ENCODE measurements around the gene UBE2R2. TPM values are rescaled to one million over a fixed set of nuclear protein-coding genes. Genes with fewer than 3 reads are reported as not detected.
"Not testable (repeated sequence)": the region's sequence is repeated elsewhere in the genome, so short reads cannot be mapped to it uniquely, and the experiment has no call there.

UBE2R2 gene
- total RNA-seq, 2 donors from 2014 or later, result 66.4 to 74.4 TPM

GRCh38 chr9:33835625-33836260 lies 18.8 kb downstream of the UBE2R2 start:
- WGBS, 2 experiments (ENCODE audit: insufficient coverage in 1 of 2, insufficient read length in 1 of 2), result 96 to 100% methylated on average over 8 to 11 of the region's 11 CpGs
- no peak for TF ChIP-seq CTCF (conservative IDR thresholded peaks at IDR 0.05)
- H3K27me3 ChIP-seq (ENCODE audit: control insufficient read depth, insufficient read depth, low read length, poor library complexity, severe bottlenecking), result no peaks in the 10 kb centered on the region
- Mint-ChIP-seq H3K27me3 (ENCODE audit: insufficient read depth) (no peaks in the 10 kb centered on the region), H3K36me3 (ENCODE audit: low read depth) (peaks cover 5% of the 10 kb centered on the region), H3K4me1 (peaks cover 1% of the 10 kb centered on the region), H3K9me3 (no peaks in the 10 kb centered on the region), H3K4me3 (no peak overlapping the region), H3K27ac (no peak overlapping the region)
- no peak for DNase-seq
- no peak overlapping the region for H3K27ac ChIP-seq (ENCODE audit: low read depth, low read length)
- no peaks in the 10 kb centered on the region for H3K9me3 ChIP-seq (ENCODE audit: control insufficient read depth, low read length)
- H3K4me1 ChIP-seq (ENCODE audit: control insufficient read depth, insufficient read depth, low read length), result no peaks in the 10 kb centered on the region
- H3K36me3 ChIP-seq (ENCODE audit: control insufficient read depth, insufficient read depth, low read length), result peaks cover 7% of the 10 kb centered on the region
- no peak overlapping the region for H3K4me3 ChIP-seq (ENCODE audit: low read length)
- no peak overlapping the region for H3K9ac ChIP-seq (ENCODE audit: extremely low read depth, low read length, poor library complexity, severe bottlenecking)

GRCh38 chr9:33836261-33836660 lies 19.3 kb downstream of the UBE2R2 start:
- not testable (repeated sequence) for H3K4me3 ChIP-seq (ENCODE audit: low read length); H3K9me3 Mint-ChIP-seq; H3K36me3 ChIP-seq (ENCODE audit: control insufficient read depth, insufficient read depth, low read length); H3K27ac ChIP-seq (ENCODE audit: low read depth, low read length); H3K4me1 ChIP-seq (ENCODE audit: control insufficient read depth, insufficient read depth, low read length); H3K27me3 ChIP-seq (ENCODE audit: control insufficient read depth, insufficient read depth, low read length, poor library complexity, severe bottlenecking); H3K4me3 Mint-ChIP-seq; H3K4me1 Mint-ChIP-seq; H3K27me3 Mint-ChIP-seq (ENCODE audit: insufficient read depth); H3K9me3 ChIP-seq (ENCODE audit: control insufficient read depth, low read length); H3K27ac Mint-ChIP-seq; DNase-seq; H3K9ac ChIP-seq (ENCODE audit: extremely low read depth, low read length, poor library complexity, severe bottlenecking); H3K36me3 Mint-ChIP-seq (ENCODE audit: low read depth)
- WGBS, 2 experiments (ENCODE audit: insufficient coverage in 1 of 2, insufficient read length in 1 of 2), result 84 to 100% methylated on average over 1 to 2 of the region's 2 CpGs

- H3K4me1 Mint-ChIP-seq, result peaks cover 1% of the 10 kb centered on the region
- no peaks in the 10 kb centered on the region for H3K27me3 Mint-ChIP-seq (ENCODE audit: insufficient read depth)
- H3K27ac ChIP-seq (ENCODE audit: low read depth, low read length), result no peak overlapping the region
- TF ChIP-seq CTCF (conservative IDR thresholded peaks at IDR 0.05), result no peak
- 95 to 97% methylated on average over 2 to 4 of the region's 4 CpGs for WGBS, 2 experiments (ENCODE audit: insufficient coverage in 1 of 2, insufficient read length in 1 of 2)
- no peak overlapping the region for H3K27ac Mint-ChIP-seq
- H3K4me3 Mint-ChIP-seq, result no peak overlapping the region
- H3K36me3 Mint-ChIP-seq (ENCODE audit: low read depth), result peaks cover 5% of the 10 kb centered on the region
- H3K9me3 Mint-ChIP-seq, result no peaks in the 10 kb centered on the region
- H3K9ac ChIP-seq (ENCODE audit: extremely low read depth, low read length, poor library complexity, severe bottlenecking), result no peak overlapping the region
- H3K36me3 ChIP-seq (ENCODE audit: control insufficient read depth, insufficient read depth, low read length), result peaks cover 15% of the 10 kb centered on the region
- H3K4me3 ChIP-seq (ENCODE audit: low read length), result no peak overlapping the region
- H3K9me3 ChIP-seq (ENCODE audit: control insufficient read depth, low read length), result no peaks in the 10 kb centered on the region
- H3K27me3 ChIP-seq (ENCODE audit: control insufficient read depth, insufficient read depth, low read length, poor library complexity, severe bottlenecking), result no peaks in the 10 kb centered on the region
- H3K4me1 ChIP-seq (ENCODE audit: control insufficient read depth, insufficient read depth, low read length), result no peaks in the 10 kb centered on the region
- no peak for DNase-seq
These were observed 20.2 kb downstream of the UBE2R2 start for GRCh38 chr9:33837138-33837537.

- Histone ChIP-seq H3K9ac (ENCODE audit: extremely low read depth, low read length, poor library complexity, severe bottlenecking) (no peak overlapping the region), H3K27me3 (ENCODE audit: control insufficient read depth, insufficient read depth, low read length, poor library complexity, severe bottlenecking) (no peaks in the 10 kb centered on the region), H3K4me3 (ENCODE audit: low read length) (no peak overlapping the region), H3K9me3 (ENCODE audit: control insufficient read depth, low read length) (no peaks in the 10 kb centered on the region), H3K27ac (ENCODE audit: low read depth, low read length) (no peak overlapping the region), H3K36me3 (ENCODE audit: control insufficient read depth, insufficient read depth, low read length) (peaks cover 25% of the 10 kb centered on the region), H3K4me1 (ENCODE audit: control insufficient read depth, insufficient read depth, low read length) (no peaks in the 10 kb centered on the region)
- no peak overlapping the region for H3K27ac Mint-ChIP-seq
- H3K4me1 Mint-ChIP-seq, result peaks cover 1% of the 10 kb centered on the region
- H3K9me3 Mint-ChIP-seq, result no peaks in the 10 kb centered on the region
- no peak for TF ChIP-seq CTCF (conservative IDR thresholded peaks at IDR 0.05)
- WGBS, 2 experiments (ENCODE audit: insufficient coverage in 1 of 2, insufficient read length in 1 of 2), result 83 to 98% methylated on average over 1 to 2 of the region's 2 CpGs
- no peak for DNase-seq
- H3K4me3 Mint-ChIP-seq, result no peak overlapping the region
- peaks cover 17% of the 10 kb centered on the region for H3K36me3 Mint-ChIP-seq (ENCODE audit: low read depth)
- H3K27me3 Mint-ChIP-seq (ENCODE audit: insufficient read depth), result no peaks in the 10 kb centered on the region
These were observed 23.4 kb downstream of the UBE2R2 start for GRCh38 chr9:33840381-33840780.
